Activated naive CD4-positive, alpha-beta T cell treated with anti-CD3 and anti-CD28 coated beads, Interleukin-2, amount 10 ng/mL, durations not matched to agents 7 days and 5 days (primary cell): Measurements from ENCODE around the gene CEACAM8.
"Not testable (repeated sequence)": the region's sequence is repeated elsewhere in the genome, so short reads cannot be mapped to it uniquely, and the experiment has no call there.

Source experiments
- CTCF ChIA-PET: fragments of 350-600 bp; sonication (Branson Sonifier 250); formaldehyde crosslinking; loops from one replicate; lab custom pipeline; 2021; ENCODE audit warnings: antibody characterized with exemption; lab: Charles Lee
- DNase-seq: peaks from one replicate; pipeline ENCODE4 v3.0.0-alpha.2; 2020
- H3K27ac Mint-ChIP-seq: one replicate; pipeline ENCODE4 v1.8.0; 2021; ENCODE audit warnings: mild to moderate bottlenecking, moderate library complexity, mixed read lengths
- H3K27me3 Mint-ChIP-seq: one replicate; pipeline ENCODE4 v1.8.0; 2021; ENCODE audit warnings: mild to moderate bottlenecking, mixed read lengths
- H3K36me3 Mint-ChIP-seq: one replicate; pipeline ENCODE4 v1.8.0; 2021; ENCODE audit warnings: mixed read lengths
- H3K4me1 Mint-ChIP-seq: one replicate; pipeline ENCODE4 v1.8.0; 2021; ENCODE audit warnings: mixed read lengths
- H3K4me3 Mint-ChIP-seq: one replicate; pipeline ENCODE4 v1.8.0; 2021; ENCODE audit warnings: mild to moderate bottlenecking, moderate library complexity, mixed read lengths
- H3K9me3 Mint-ChIP-seq: one replicate; pipeline ENCODE4 v1.8.0; 2021; ENCODE audit warnings: mixed read lengths

CEACAM8 gene

DNA sequence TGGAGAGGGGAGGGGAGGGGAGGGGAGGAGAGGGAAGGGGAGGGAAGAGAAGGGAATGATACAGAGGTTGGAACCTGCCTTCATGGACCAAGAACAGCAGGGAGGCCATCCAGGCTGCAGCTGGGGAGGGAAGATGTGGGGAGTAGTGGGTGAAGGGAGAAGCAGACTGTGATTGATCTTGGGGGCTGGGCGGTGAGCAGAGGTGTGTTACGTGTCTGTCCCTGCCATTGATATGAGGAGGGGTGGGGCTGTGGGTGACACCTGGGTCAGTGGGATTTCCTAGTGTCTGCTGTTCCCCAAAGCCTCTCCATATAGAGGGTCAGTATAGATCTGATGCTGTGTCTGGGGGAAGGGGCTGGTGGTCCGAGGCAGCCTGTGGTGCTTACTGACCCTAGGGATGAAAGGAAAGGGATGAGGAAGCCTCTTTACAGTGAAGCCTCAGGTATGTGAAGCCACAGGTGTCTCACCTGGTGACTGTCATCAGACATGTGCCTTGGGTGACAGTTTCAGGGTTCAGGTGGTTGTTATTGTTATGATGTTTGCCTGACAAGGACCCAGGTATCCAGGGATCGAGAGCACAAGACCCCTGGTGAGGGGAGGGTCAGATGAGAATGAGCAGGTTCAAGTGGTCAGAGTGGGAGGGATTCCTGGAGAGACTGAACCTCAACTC is 47.8 kb downstream of the CEACAM8 start:
- Mint-ChIP-seq H3K27ac (no peak overlapping the region), H3K9me3 (peaks cover 6% of the 10 kb centered on the region), H3K4me1 (no peaks in the 10 kb centered on the region), H3K36me3 (no peaks in the 10 kb centered on the region), H3K27me3 (peaks cover 29% of the 10 kb centered on the region), H3K4me3 (no peak overlapping the region)
- CTCF ChIA-PET, result no interaction called here
- no peak for DNase-seq

DNA sequence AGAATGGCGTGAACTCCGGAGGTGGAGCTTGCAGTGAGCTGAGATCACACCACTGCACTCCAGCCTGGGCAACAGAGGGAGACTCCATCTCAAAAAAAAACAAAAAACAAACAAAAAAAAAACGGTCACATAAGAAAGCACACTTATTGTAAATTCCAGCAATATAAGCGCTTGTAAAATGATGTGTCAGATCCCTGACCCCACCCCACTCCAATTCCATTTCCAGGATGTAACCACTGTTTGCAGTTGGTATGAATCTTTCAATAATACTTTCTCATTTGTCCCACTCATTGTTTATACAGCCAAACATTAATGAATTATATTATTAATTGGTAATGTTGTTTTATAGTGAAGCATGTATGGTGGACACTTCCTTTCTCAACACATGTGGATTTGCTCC is 50.6 kb downstream of the CEACAM8 start:
- no peak for DNase-seq
- H3K9me3 Mint-ChIP-seq, result peaks cover 3% of the 10 kb centered on the region
- H3K27ac Mint-ChIP-seq, result no peak overlapping the region
- H3K27me3 Mint-ChIP-seq, result peaks cover 16% of the 10 kb centered on the region
- H3K36me3 Mint-ChIP-seq, result no peaks in the 10 kb centered on the region
- no peak overlapping the region for H3K4me3 Mint-ChIP-seq
- CTCF ChIA-PET, result no interaction called here
- H3K4me1 Mint-ChIP-seq, result no peaks in the 10 kb centered on the region

DNA sequence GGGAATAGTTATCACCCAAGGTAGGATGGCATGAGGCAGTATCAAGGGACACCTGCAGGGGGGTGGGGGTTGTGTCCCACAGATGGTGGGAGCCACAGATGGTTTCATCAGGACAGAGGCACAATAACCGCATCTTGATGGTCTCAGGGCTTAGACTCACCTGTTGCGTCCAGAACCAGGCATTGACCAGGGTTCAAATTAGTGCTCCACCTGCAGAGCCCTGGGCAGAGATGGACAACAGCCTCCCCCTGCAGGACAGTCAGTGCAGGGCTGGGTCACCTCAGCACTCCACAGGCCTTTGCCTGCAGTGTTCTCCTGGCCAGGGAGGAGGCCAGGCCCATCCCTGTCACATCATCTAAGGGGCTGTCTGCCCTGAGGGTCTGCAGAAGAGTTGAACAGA is 51.9 kb downstream of the CEACAM8 start:
- no peaks in the 10 kb centered on the region for H3K36me3 Mint-ChIP-seq
- peaks cover 18% of the 10 kb centered on the region for H3K27me3 Mint-ChIP-seq
- no peak overlapping the region for H3K27ac Mint-ChIP-seq
- H3K9me3 Mint-ChIP-seq, result no peaks in the 10 kb centered on the region
- no peak overlapping the region for H3K4me3 Mint-ChIP-seq
- no peaks in the 10 kb centered on the region for H3K4me1 Mint-ChIP-seq
- DNase-seq, result no peak
- CTCF ChIA-PET, result no interaction called here

DNA sequence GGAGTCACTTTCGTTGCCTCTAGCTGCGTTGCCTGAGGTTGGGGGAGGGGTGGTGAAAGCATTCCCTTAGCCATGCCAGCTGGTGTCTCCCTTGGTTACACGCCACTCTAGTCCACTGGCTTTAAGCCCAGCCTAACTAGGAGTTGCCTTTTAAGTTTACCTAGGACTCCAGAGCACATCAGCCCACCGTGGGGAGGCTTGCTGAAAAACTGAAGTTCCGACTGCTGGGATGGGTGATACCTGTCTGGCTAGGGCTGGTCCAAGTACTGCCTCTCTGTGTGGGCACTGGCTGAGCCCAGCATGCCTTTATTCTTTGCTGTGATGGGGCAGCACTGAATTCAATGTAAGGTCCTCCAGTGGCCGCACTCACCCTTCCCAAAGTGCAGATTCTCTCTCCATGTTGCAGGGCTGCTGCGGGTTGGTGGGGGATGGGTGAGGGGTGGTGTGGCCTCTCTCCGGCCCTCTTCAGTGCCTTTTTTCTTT is 54.6 kb downstream of the CEACAM8 start:
- no peaks in the 10 kb centered on the region for H3K36me3 Mint-ChIP-seq
- CTCF ChIA-PET, result interaction anchor here (0.9 to 2.1 kb wide), 3 partner anchors 11 to 89 kb away, joined by 3 to 11 read pairs (median 5); no protein-coding TSS in a partner anchor
- no peak overlapping the region for H3K4me3 Mint-ChIP-seq
- no peak overlapping the region for H3K27ac Mint-ChIP-seq
- no peak for DNase-seq
- H3K4me1 Mint-ChIP-seq, result no peaks in the 10 kb centered on the region
- H3K9me3 Mint-ChIP-seq, result no peaks in the 10 kb centered on the region
- H3K27me3 Mint-ChIP-seq, result peaks cover 5% of the 10 kb centered on the region

DNA sequence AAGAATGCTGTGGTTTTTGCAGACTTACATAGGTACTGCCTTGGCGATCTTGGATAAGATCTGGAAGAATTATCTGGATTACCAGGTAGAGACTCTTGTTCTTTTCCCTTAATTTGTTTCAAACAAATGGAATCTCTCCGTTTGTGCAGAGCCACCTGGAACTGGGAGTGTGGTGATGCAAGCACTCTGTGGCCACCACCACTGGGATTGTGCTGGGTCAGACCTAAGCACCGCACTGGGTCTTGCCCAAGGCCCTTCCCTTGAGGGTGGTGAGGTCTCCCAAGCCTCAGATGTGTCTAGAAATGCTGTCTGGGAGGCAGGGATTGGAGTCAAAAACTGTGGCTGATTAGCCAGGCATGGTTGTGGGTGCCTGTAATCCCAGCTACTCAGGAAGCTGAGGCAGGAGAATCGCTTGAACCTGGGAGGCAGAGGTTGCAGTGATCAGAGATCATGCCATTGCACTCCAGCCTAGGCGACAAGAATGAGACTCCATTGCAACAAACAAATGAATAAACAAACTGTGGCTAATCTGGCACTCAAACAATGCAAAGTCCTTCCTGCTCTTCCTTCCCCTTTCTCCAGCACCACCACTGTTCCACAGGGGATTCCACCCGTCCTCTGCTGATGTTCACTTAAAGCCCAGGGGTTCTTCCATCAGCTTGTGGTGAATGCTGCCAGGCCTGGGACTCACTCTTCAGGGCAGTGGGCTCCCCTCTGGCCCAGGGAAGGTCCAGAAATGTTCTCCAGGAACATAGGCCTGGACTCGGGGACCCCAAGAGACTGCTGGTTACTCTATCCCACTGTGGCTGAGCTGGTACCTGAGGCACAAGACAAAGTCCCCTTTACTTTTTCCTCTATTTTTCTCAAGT is 55.6 kb downstream of the CEACAM8 start:
- Mint-ChIP-seq H3K36me3 (no peaks in the 10 kb centered on the region), H3K4me3 (no peak overlapping the region), H3K27me3 (peaks cover 7% of the 10 kb centered on the region), H3K4me1 (no peaks in the 10 kb centered on the region), H3K27ac (no peak overlapping the region), H3K9me3 (no peaks in the 10 kb centered on the region)
- CTCF ChIA-PET, result interaction anchor here (0.9 to 2.1 kb wide), 3 partner anchors 10 to 88 kb away, joined by 3 to 11 read pairs (median 5); no protein-coding TSS in a partner anchor
- no peak for DNase-seq

DNA sequence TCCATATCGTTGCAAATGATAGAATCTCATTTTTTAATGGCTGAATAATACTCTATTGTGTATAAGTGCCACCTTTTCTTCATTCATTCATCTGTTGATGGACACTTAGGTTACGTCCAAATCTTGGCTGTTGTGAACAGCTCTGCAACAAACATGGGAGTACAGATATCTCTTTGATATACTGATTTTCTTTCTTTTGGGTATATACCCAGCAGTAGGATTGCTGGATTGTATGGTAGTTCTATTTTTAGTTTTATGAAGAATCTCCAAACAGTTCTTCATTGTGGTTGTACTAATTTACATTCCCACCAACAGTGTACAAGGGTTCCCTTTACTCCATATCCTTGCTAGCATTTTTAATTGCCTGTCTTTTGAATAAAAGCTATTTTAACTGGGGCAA is 59.4 kb downstream of the CEACAM8 start:
- H3K36me3 Mint-ChIP-seq, DNase-seq, H3K4me1 Mint-ChIP-seq, H3K27ac Mint-ChIP-seq, H3K4me3 Mint-ChIP-seq, CTCF ChIA-PET, H3K9me3 Mint-ChIP-seq: not testable (repeated sequence)
- H3K27me3 Mint-ChIP-seq, result peaks cover 14% of the 10 kb centered on the region

DNA sequence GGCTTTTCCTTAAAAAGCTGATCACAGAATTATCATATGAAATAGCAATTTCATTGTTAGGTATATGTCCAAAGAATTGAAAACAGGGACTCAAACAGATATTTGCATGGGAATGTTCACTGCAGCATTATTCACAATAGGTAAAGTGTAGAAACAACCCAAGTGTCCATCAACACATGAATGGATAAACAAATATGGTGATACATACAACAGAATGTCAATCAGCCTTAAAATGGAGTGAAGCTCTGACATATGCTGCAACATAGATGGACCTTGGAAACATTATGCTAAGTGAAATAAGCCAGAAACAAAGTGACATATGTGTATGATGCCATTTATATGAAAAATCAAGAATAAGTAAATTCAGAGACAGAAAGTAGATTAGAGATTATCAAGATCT is 60.3 kb downstream of the CEACAM8 start:
- CTCF ChIA-PET, result no interaction called here
- Mint-ChIP-seq H3K4me3 (no peak overlapping the region), H3K4me1 (peaks cover 5% of the 10 kb centered on the region), H3K27ac (no peak overlapping the region), H3K9me3 (no peaks in the 10 kb centered on the region), H3K27me3 (peaks cover 14% of the 10 kb centered on the region), H3K36me3 (no peaks in the 10 kb centered on the region)
- DNase-seq, result no peak

DNA sequence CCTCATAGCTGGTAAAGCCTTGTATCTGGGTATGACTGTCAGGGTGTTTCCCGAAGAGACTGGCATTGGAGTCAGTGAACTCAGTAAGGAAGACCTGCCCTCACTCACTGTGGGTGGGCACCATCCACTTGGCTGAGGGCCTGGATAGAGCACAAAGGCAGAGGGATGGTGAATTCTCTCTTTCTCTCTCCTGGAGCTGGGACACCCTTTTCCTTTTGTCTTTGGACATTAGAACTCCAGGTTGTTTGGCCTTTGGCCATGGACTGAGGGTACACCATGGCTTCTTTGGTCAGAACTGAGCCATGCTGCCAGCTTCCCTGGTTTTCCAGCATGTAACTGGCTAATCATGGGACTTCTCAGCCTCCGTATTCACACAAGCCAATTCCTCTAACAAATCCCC is 61.8 kb downstream of the CEACAM8 start:
- H3K9me3 Mint-ChIP-seq, result no peaks in the 10 kb centered on the region
- CTCF ChIA-PET, result interaction anchor here (1.0 to 8.0 kb wide), 3 partner anchors 82 to 92 kb away, joined by 3 to 140 read pairs (median 4); no protein-coding TSS in a partner anchor
- no peak for DNase-seq
- no peak overlapping the region for H3K4me3 Mint-ChIP-seq
- peaks cover 11% of the 10 kb centered on the region for H3K27me3 Mint-ChIP-seq
- H3K36me3 Mint-ChIP-seq, result no peaks in the 10 kb centered on the region
- H3K4me1 Mint-ChIP-seq, result peaks cover 20% of the 10 kb centered on the region
- no peak overlapping the region for H3K27ac Mint-ChIP-seq

DNA sequence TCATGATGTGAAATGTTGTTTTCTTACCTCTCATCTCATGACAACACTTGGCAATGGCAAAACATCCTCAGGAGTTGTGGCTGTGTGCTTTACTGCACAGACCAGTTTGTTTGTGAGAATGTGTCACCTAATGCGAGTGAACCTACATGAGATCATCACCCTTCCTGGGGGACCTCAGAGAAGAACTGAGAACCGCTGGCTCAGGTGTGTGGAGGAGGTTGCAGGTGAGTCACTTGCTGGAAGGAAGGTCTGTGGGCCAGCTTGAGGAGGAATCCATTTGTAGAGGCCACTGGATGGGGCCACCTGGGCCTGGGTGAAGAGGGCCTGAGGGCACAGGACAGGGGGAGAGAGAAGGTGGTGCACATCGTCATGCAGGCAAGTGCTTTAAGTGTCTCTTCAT is 63.4 kb downstream of the CEACAM8 start:
- Mint-ChIP-seq H3K9me3 (no peaks in the 10 kb centered on the region), H3K4me3 (no peak overlapping the region), H3K36me3 (peaks cover 6% of the 10 kb centered on the region), H3K4me1 (peaks cover 33% of the 10 kb centered on the region), H3K27me3 (peaks cover 11% of the 10 kb centered on the region), H3K27ac (no peak overlapping the region)
- CTCF ChIA-PET, result interaction anchor here (0.8 to 8.0 kb wide), 5 partner anchors 32 to 90 kb away, joined by 3 to 140 read pairs (median 18); partner anchors contain the start of gene CXCL17
- no peak for DNase-seq
